HG03025 (cell line): ENCODE data around the gene TDRD12.

Experiments used
- ATAC-seq: cut with Tn5 transposase; IDR thresholded peaks from one replicate; pipeline ENCODE4 v1.9.1; 2021; ENCODE audit warnings: mild to moderate bottlenecking, moderate library complexity; ENCODE audit not compliant: unreplicated experiment, low FRiP score

The TDRD12 gene

DNA sequence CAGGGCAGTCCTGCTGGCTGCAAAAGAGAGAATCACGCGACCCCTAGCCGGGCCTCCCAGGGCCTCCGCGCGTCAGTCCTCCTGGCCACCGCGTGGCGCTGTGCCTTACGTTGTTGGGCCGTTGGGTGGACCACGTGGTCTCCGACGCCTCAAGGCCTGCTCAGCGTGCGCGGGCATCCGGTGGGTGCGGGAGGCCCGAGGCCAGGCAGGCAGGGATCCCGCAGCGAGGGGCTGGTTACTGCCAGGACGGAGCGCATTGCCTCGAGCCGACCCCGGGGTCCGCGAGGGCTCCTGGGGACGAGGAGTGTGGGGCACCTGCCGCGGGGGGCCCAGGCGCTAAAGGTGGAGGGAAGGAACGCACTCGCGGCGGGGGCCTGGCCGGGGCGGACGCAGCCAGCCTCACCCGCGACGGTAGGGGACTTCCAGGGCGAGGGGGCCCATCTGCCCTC lies at the start of gene TDRD12:
Gene TDRD12, plus strand, starts transcription at position 157 of the 449 bp plus-strand sequence. CDS start 306 bp downstream, outside the sequence.
- no peak for ATAC-seq

GRCh38 chr19:32671883-32672593 lies 47.5 kb upstream of the TDRD12 start:
- no peak for ATAC-seq

- ATAC-seq, result no peak
Measured at GRCh38 chr19:32672841-32673240, 46.7 kb upstream of the TDRD12 start.

DNA sequence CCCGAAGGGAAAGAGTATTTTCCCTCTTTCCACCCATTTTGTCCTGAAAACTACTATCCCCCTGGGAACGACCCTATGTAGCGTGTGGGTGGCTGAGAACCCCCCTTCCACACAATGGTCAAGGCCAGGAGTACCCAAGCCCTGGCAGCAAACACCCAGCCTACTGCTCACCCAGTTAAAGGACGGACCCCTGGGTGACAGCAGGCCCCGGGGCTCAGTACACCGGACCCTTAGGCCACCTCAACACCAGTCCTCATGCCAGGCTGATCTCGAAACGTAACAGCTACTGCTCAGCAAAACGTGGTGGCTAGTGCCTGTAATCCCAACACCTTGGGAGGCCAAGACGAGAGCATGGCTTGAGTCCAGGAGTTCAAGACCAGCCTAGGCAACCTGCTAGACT lies 46.0 kb upstream of the TDRD12 start:
- no peak for ATAC-seq

DNA sequence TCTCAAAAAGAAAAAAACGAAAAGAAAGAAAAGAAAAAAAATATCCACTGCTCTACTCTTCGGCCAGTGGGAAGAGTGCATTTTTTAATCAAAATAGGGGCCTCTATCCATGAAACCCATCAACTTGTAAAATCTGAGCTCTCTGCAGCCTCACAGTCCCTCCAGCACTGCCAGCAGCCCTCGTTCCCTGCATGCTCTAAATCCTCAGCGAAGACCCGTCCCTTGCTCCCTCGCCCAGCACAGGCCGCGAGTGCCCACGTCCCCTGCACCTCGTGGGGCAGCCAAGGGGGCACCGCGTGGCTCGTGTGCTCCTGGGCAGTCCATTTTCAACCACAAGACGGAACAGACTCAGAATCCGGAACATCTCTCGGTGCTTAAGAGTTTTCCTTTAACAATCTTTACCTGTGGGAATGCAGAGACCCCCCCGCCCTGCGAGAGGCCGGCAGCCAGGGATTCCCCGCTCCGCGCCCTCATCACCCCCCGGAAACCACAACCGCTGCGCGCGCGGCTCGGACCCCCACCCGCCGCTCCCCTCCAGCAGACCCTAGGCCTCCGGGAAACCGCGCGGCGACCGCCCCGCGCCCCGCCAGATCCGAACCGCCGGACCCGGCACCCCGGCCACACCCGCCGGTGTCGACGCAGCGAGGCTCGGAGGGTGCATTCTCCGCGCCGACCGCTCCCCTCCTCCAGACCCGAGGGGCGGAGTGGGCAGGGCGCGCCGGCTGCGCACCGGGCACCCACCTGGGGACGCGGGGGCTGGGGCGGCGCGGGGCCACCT lies 45.2 kb upstream of the TDRD12 start:
- no peak for ATAC-seq

DNA sequence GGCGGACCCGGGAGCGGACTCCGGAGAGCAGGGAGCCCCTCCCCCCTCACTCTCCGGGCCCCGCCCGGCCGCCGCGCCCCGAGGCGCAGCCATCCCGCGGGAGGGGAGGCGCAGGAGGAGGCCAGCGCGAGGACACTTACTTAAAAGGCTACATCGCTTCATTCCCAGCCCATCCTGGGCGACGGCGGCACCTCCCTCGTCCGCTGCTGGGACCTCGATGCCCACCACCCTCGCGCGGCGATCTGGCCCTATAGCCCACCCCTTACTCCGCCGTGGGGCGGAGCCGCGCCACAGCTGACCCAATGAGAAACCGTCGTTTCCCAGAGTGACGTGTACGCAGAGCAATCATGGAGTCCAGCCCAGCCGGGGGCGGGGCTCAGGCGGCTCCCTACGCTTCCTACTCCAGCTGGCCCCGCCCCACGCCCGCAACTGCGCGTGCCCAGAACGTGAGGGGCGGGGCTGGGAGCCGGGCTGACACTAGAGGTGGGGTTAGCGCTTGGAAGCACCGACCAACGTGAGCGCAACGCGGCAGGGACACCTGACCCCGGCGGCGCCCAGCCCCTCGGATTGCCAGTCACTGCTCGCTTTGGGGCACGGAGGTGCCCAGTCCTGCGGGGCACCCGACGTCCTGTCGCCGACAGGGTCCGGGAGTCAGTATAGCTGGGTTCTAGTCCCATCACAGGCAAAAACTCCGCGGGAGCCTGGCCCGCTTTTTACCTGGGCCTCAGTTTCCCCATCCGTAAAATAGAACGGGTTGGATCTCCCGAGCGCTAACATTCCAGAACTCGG lies 44.4 kb upstream of the TDRD12 start, which contains the start of gene ANKRD27:
Gene ANKRD27, minus strand, starts transcription at position 250 of the 789 bp plus-strand sequence. CDS start 16,165 bp downstream, outside the sequence.
- ATAC-seq, result peak; percentile 95

DNA sequence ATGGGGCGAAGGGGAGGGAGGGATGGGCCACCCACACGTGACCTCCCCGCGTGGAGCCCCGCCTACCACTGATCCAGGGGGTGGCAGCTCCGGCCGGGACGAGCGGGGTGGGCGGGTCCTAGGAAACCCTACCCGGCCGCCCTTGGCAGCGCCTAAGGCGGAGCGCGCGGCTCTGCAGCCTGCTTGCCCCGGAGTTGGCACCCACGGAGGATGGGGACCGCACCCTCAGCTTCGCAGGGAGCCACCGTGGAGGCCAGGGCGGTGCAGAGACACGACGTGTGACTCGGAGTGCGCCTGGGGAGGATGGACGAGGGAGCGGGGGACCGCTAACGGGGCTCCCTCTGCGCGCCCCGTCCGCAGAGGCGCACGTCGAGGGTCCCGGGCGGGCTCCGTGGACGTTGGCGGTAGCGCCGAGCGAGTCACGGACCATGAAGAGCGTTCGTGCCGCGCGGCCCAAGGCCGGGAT lies 43.8 kb upstream of the TDRD12 start, which contains the start of gene RGS9BP:
Gene RGS9BP, plus strand, starts transcription at position 129 of the 466 bp plus-strand sequence. CDS start 416 bp downstream, outside the sequence.
- ATAC-seq, result peak; percentile 38

GRCh38 chr19:32676186-32676894 lies 43.2 kb upstream of the TDRD12 start:
- peak; percentile 0 for ATAC-seq

GRCh38 chr19:32676895-32677359 lies 42.6 kb upstream of the TDRD12 start:
- no peak for ATAC-seq

DNA sequence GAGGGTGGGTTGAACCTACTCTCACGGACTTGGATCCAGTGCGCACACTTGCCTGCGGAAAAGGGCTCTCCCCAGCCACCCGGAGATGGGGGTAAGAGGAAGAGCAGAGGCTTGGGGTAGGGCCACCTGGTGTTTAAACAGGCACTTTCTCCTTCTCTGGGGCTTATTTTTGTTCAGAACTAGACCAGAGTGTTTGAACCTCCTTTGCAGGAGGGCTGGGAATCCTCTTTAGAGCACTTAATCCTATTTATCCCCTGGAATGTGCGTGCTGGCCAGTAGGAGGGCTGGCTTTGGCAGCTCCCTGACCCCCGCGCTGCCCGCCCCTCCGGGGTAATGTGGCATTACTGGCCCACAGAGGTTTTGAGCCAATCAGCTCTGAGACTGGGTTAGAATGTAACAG lies 41.9 kb upstream of the TDRD12 start:
- ATAC-seq, result no peak

GRCh38 chr19:32680986-32681385 lies 38.6 kb upstream of the TDRD12 start:
- no peak for ATAC-seq

DNA sequence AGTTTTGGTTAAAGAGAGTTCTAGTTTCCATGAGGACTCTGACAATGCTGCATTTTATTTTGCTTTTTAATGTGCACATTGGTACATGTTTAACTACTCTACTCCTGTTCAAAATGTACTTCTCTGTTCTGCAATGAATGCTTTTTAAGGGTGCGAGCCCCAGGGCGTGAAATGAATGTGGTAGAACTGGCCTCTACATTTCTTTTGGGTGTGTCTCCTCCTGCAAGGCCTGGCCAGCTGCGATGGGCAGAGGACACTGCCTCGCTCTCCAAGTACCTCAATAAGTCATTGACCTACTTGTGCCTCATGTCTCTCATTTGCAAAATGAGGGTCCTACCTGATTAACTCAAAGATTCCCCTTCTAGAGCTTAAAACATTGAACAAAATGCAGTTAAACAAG lies 37.2 kb upstream of the TDRD12 start:
- ATAC-seq, result no peak

GRCh38 chr19:32686847-32687475 lies 32.6 kb upstream of the TDRD12 start:
- ATAC-seq, result no peak

DNA sequence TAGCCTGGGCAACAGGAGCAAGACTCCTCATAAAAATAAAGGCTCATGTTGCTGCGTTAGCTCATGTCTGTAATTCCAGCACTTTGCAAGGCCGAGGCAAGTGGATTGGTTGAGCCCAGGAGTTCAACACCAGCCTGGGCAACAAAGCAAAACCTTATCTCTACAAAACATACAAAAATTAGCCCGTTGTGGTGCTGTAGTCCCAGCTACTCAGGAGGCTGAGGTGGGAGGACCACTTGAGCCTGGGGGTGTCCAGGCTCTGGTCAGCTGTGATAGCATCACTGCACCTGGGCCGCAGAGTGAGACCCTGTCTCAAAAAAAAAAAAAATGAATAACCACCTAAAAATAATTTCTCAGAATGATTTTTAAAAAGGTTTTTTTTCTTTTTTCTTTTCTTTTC lies 31.9 kb upstream of the TDRD12 start:
- no peak for ATAC-seq

DNA sequence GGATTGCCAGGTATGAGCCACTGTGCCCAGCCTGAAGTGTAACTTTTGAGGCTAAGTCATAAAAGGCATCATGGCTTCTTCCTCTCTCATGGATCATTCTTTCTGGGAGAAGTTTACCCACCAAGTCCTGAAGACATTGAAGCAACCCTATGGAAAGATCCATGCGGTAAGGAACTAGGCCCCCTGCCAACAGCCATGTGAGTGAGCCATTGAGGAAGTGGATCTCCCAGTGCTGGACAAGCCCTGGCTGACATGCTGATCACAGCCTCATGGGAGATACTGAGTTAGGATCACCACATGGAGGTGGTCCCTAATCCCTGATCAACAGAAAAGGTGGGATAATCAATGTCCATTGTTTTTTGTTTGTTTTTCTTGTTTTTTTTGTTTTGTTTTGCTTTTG lies 31.3 kb upstream of the TDRD12 start:
- no peak for ATAC-seq

DNA sequence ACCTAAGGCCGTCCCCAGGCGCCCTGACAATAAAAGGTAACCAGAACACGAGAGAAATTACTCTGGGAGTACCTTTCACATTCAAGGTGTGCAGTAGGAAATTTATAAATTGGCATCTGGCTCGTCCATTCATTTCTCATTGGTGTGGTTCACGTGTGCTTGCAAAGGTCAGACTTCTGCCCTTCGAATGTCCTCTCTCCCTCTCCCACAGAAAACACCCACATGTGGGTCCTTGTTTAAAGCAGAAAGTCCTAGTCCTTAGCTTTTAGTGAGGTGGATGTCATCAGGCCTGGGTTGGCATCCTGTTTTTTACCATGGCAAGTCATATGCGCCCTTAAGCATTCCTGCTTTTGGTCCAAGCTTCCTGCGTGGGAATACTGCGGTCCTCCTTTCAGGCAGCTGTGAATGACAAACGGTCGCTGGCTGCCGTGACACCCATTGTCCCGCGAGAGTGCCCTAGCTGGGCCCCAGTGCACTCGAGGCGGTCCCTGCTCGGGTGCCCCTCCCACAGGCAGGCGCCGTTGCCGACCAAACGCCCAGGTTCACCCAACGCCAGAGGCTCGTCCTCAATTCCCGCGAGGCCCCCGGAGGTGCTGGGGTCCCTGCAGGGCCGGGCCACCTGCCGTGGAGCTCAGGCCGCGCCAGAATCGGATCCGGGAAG lies 28.1 kb upstream of the TDRD12 start, which contains the start of gene NUDT19:
Gene NUDT19, plus strand, starts transcription at position 531 of the 661 bp plus-strand sequence. CDS start 140 bp downstream, outside the sequence.
- peak; percentile 76 for ATAC-seq

- ATAC-seq, result peak; percentile 36
Measured at GRCh38 chr19:32691952-32692726, 27.4 kb upstream of the TDRD12 start.

DNA sequence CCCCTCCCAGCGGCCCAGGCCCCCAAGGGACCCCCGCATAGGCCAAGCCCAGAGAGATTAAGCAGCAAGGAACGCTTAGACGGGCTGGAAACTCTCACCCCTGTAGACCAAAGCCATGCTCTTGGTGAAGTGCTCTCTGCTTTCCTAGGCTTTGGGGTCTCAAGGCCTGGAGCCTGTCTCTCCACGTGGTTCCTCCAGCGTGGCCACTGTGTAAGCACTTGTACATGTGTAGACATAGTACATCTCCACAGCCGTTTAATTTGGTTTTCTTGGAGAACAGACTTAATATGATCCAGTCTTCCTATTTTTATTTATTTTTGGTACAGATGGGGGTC lies 26.9 kb upstream of the TDRD12 start:
- ATAC-seq, result no peak
